ENCODE data around the gene TSC22D2. TPM values are rescaled to one million over a fixed set of nuclear protein-coding genes. Genes with fewer than 3 reads are reported as not detected.

TSC22D2 gene
- total RNA-seq, 1 donor: 16.4 TPM

- no peak for TF ChIP-seq CTCF (IDR thresholded peaks at IDR 0.05; ENCODE audit: insufficient read depth, low read depth, low read length)
- H3K4me3 ChIP-seq (ENCODE audit: low read depth, low read length): no peak overlapping the region
- no peak for DNase-seq (ENCODE audit: low read depth)
Measured at GRCh38 chr3:150367757-150368156, 40.3 kb upstream of the TSC22D2 start.

GRCh38 chr3:150370122-150370602 is 37.9 kb upstream of the TSC22D2 start:
- TF ChIP-seq CTCF (IDR thresholded peaks at IDR 0.05; ENCODE audit: insufficient read depth, low read depth, low read length): peak; percentile 25
- DNase-seq (ENCODE audit: low read depth): peak; percentile 94

GRCh38 chr3:150370999-150371398 is 37.1 kb upstream of the TSC22D2 start:
- no peak for TF ChIP-seq CTCF (IDR thresholded peaks at IDR 0.05; ENCODE audit: insufficient read depth, low read depth, low read length)
- no peak for DNase-seq (ENCODE audit: low read depth)
- H3K4me3 ChIP-seq (ENCODE audit: low read depth, low read length): peak overlapping the region; percentile 61

More at GRCh38 chr3:150370122-150370602, 37.9 kb upstream of the TSC22D2 start:
- peak overlapping the region; percentile 61 for H3K4me3 ChIP-seq (ENCODE audit: low read depth, low read length)

GRCh38 chr3:150371741-150372254 is 36.3 kb upstream of the TSC22D2 start:
- H3K4me3 ChIP-seq (ENCODE audit: low read depth, low read length): peak overlapping the region; percentile 61
- DNase-seq (ENCODE audit: low read depth): peak; percentile 97
- TF ChIP-seq CTCF (IDR thresholded peaks at IDR 0.05; ENCODE audit: insufficient read depth, low read depth, low read length): no peak

- H3K4me3 ChIP-seq (ENCODE audit: low read depth, low read length): no peak overlapping the region
- no peak for DNase-seq (ENCODE audit: low read depth)
- TF ChIP-seq CTCF (IDR thresholded peaks at IDR 0.05; ENCODE audit: insufficient read depth, low read depth, low read length): no peak
Measured at GRCh38 chr3:150372320-150372719, 35.8 kb upstream of the TSC22D2 start.

- H3K4me3 ChIP-seq (ENCODE audit: low read depth, low read length): no peak overlapping the region
- DNase-seq (ENCODE audit: low read depth): peak; percentile 67
- peak; percentile 40 for TF ChIP-seq CTCF (IDR thresholded peaks at IDR 0.05; ENCODE audit: insufficient read depth, low read depth, low read length)
Measured at GRCh38 chr3:150372722-150373121, 35.4 kb upstream of the TSC22D2 start.
